ENCODE measurements around the gene DOCK2. TPM values are rescaled to one million over a fixed set of nuclear protein-coding genes. Genes with fewer than 3 reads are reported as not detected.

Gene DOCK2
- total RNA-seq (1 to 10 TPM; 6.8 to 8.9 TPM), polyA plus RNA-seq (ENCODE audit: insufficient read depth, low read depth, low replicate concordance) (7.3 TPM)
- long read RNA-seq, donor 1, result 0 reads
- long read RNA-seq, donor 2, result 0 reads

DNA sequence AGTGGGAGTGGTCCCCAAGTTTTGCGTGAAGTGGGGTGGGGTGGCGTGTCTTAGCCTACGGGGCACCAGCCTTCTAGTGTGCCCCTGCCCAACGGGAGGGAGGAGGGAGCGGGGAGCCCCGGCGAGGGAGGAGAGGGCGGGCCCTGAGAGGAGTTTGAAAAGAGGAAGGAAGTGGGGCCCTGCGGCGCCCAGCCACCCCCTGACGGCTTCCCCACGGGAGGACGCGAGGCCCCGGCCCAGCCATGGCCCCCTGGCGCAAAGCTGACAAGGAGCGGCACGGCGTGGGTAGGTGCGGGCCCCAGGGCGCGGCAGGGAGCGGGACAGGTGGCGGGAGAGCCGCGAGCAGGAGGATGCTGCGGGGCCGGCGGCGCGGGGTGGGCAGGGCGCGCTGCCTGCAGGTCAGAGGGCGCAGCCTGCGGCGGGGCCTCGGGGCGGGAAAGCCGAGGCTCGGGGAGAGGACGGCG lies at the start of gene DOCK2:
DOCK2 (plus strand) TSS at position 191 of the 464 bp plus-strand sequence; CDS start at position 243, 52 bp downstream.
- peak within 1 kb of the TSS; percentile 46 to 53 for H3K4me3 ChIP-seq
- no peaks in the 10 kb centered on the region for H3K27me3 ChIP-seq
- H3K9me3 ChIP-seq, result no peaks in the 10 kb centered on the region
- H3K36me3 ChIP-seq (ENCODE audit: low read depth, missing control alignments), result no peaks in the 10 kb centered on the region
- TF ChIP-seq CTCF (IDR thresholded peaks at IDR 0.05), result no peak
- no peak for TF ChIP-seq POLR2A (IDR thresholded peaks at IDR 0.05)
- WGBS, 2 donors, result 1 to 4% methylated on average over 16 to 25 of the region's 42 CpGs
- DNase-seq, result peak; percentile 21
- intact Hi-C loops (cut with DNase I; ENCODE audit: low total_unique reads), result no loop called here
- H3K27ac ChIP-seq, result no peak within 1 kb of the TSS
- no peaks in the 10 kb centered on the region for H3K4me1 ChIP-seq

- DNase-seq, result no peak
- no peak overlapping the region for H3K4me3 ChIP-seq
- intact Hi-C loops (cut with DNase I; ENCODE audit: low total_unique reads), result no loop called here
- 93 to 95% methylated on average over 3 of the region's 3 CpGs for WGBS, 2 donors
- TF ChIP-seq CTCF (IDR thresholded peaks at IDR 0.05) (no peak), POLR2A (IDR thresholded peaks at IDR 0.05) (no peak)
- H3K27ac ChIP-seq, result no peak overlapping the region
- no peaks in the 10 kb centered on the region for H3K9me3 ChIP-seq
- H3K36me3 ChIP-seq (ENCODE audit: low read depth, missing control alignments), result no peaks in the 10 kb centered on the region
- no peaks in the 10 kb centered on the region for H3K4me1 ChIP-seq
- H3K27me3 ChIP-seq, result no peaks in the 10 kb centered on the region
Measured at GRCh38 chr5:169590602-169591001, 46.5 kb upstream of the DOCK2 start.

DNA sequence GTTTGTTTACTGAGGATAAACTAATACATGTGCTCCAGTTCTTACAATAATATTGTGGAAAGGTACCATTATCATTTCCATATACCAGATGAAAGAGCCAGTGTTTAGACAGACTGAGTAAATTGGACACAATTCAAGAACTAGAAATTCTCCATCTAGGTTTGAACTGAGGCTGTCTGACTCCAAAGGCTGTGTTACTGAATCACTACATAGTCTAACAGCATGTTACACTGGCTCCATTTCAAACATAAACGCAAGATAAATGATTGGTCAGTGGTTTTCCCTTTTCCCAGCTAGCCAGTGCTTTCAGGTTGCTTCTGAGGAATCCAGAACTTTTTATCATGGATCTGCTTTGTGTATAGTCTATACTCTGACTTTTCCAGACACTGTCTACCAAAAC lies 45.4 kb upstream of the DOCK2 start:
- WGBS, 2 donors, result 0% methylated on average over 1 of the region's 1 CpG
- Histone ChIP-seq H3K9me3 (no peaks in the 10 kb centered on the region), H3K27ac (no peak overlapping the region), H3K4me3 (no peak overlapping the region), H3K27me3 (no peaks in the 10 kb centered on the region), H3K4me1 (no peaks in the 10 kb centered on the region), H3K36me3 (ENCODE audit: low read depth, missing control alignments) (no peaks in the 10 kb centered on the region)
- TF ChIP-seq POLR2A (IDR thresholded peaks at IDR 0.05) (no peak), CTCF (IDR thresholded peaks at IDR 0.05) (no peak)
- intact Hi-C loops (cut with DNase I; ENCODE audit: low total_unique reads), result no loop called here
- no peak for DNase-seq

GRCh38 chr5:169592937-169593650 lies 44.0 kb upstream of the DOCK2 start:
- WGBS, 2 donors, result 92 to 96% methylated on average over 6 of the region's 6 CpGs
- Histone ChIP-seq H3K27ac (no peak overlapping the region), H3K4me3 (no peak overlapping the region), H3K36me3 (ENCODE audit: low read depth, missing control alignments) (no peaks in the 10 kb centered on the region), H3K4me1 (no peaks in the 10 kb centered on the region), H3K9me3 (no peaks in the 10 kb centered on the region), H3K27me3 (no peaks in the 10 kb centered on the region)
- no peak for TF ChIP-seq CTCF (IDR thresholded peaks at IDR 0.05)
- no peak for TF ChIP-seq POLR2A (IDR thresholded peaks at IDR 0.05)
- intact Hi-C loops (cut with DNase I; ENCODE audit: low total_unique reads), result no loop called here
- DNase-seq, result no peak
